22Rv1 (cell line): ENCODE measurements around the gene GSTA2.
"Not testable (repeated sequence)": the region's sequence is repeated elsewhere in the genome, so short reads cannot be mapped to it uniquely, and the experiment has no call there.

Experiments
- H3K27ac ChIP-seq: fragments of 450-650 bp; 2 replicates; pipeline ENCODE4 v1.5.1; 2017
- CTCF ChIP-seq: fragments of 450-650 bp; IDR thresholded peaks from 2 replicates; pipeline ENCODE4 v1.5.1; 2017; ENCODE audit warnings: mild to moderate bottlenecking
- ZFX ChIP-seq: fragments of 450-650 bp; IDR thresholded peaks from 2 replicates; pipeline ENCODE4 v1.6.1; 2017; ENCODE audit warnings: antibody characterized with exemption, borderline replicate concordance

The GSTA2 gene

DNA sequence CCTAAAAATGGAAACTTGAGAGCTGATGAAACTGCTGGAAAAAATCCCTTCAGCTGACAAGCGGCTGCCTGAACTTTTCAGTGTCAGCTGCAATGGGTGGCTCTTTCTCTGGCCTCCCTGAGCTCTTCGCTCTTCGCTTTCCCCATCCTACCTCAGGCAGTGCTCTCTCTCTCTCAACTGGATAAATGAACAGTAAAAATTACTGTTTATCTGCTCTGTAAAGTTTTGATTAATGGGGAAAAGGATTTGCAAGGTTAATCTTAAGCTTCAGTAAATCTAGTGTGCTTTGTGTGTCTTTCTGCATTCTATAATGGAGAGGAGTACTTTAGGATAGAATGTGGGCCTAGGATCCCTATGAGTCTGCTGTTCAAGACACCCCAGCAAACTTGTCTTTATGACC, 57.3 kb downstream of the GSTA2 start:
- no peak for TF ChIP-seq ZFX
- TF ChIP-seq CTCF, result no peak
- no peak overlapping the region for H3K27ac ChIP-seq

- H3K27ac ChIP-seq, result not testable (repeated sequence)
Measured at GRCh38 chr6:52704781-52705502, 58.3 kb downstream of the GSTA2 start.

GRCh38 chr6:52704060-52704459, 59.2 kb downstream of the GSTA2 start:
- TF ChIP-seq ZFX (no peak), CTCF (no peak)
- no peak overlapping the region for H3K27ac ChIP-seq
